Hematopoietic multipotent progenitor cell treated with erythropoietin and hydrocortisone succinate and interleukin-3 and kit ligand, for 8 days (in vitro differentiated cells): Measurements from ENCODE around the gene SNX20.

Experiments
- DNase-seq: peaks from one replicate; pipeline ENCODE4 v3.0.0-alpha.2; 2015

Gene SNX20

GRCh38 chr16:50679266-50679665, 1.8 kb downstream of the SNX20 start:
- no peak for DNase-seq

- no peak for DNase-seq
Measured at GRCh38 chr16:50678531-50678930, 2.6 kb downstream of the SNX20 start.

GRCh38 chr16:50677351-50677750, 3.8 kb downstream of the SNX20 start:
- no peak for DNase-seq

GRCh38 chr16:50676684-50677225, 4.4 kb downstream of the SNX20 start:
- DNase-seq, result no peak

- DNase-seq, result no peak
Measured at GRCh38 chr16:50675686-50676610, 5.2 kb downstream of the SNX20 start.

- DNase-seq, result no peak
Measured at GRCh38 chr16:50674831-50675230, 6.3 kb downstream of the SNX20 start.

- no peak for DNase-seq
Measured at GRCh38 chr16:50673496-50674275, 7.4 kb downstream of the SNX20 start.

GRCh38 chr16:50671644-50672260, 9.4 kb downstream of the SNX20 start:
- DNase-seq, result peak; percentile 60

- DNase-seq, result no peak
Measured at GRCh38 chr16:50670476-50670875, 10.6 kb downstream of the SNX20 start.

GRCh38 chr16:50669741-50670140, 11.4 kb downstream of the SNX20 start:
- no peak for DNase-seq

- DNase-seq, result no peak
Measured at GRCh38 chr16:50668368-50669008, 12.6 kb downstream of the SNX20 start.

GRCh38 chr16:50667497-50668367, 13.4 kb downstream of the SNX20 start:
- DNase-seq, result peak; percentile 47

GRCh38 chr16:50666658-50667496, 14.2 kb downstream of the SNX20 start:
- peak; percentile 77 for DNase-seq

- DNase-seq, result peak; percentile 74
Measured at GRCh38 chr16:50665128-50665878, 15.8 kb downstream of the SNX20 start.

GRCh38 chr16:50664270-50664669, 16.8 kb downstream of the SNX20 start:
- DNase-seq, result no peak

- no peak for DNase-seq
Measured at GRCh38 chr16:50662306-50662940, 18.7 kb downstream of the SNX20 start.

GRCh38 chr16:50659806-50660205, 21.3 kb downstream of the SNX20 start:
- DNase-seq, result no peak

GRCh38 chr16:50657241-50657640, 23.9 kb downstream of the SNX20 start:
- no peak for DNase-seq

- no peak for DNase-seq
Measured at GRCh38 chr16:50655558-50656055, 25.5 kb downstream of the SNX20 start.
